Measurements from ENCODE around the gene ST6GALNAC2.

Gene ST6GALNAC2

GRCh38 chr17:76554131-76554530 lies 31.5 kb downstream of the ST6GALNAC2 start:
- Histone ChIP-seq H3K4me3 (ENCODE audit: low read length) (no peak overlapping the region), H3K4me2 (ENCODE audit: low read length) (no peak overlapping the region)

GRCh38 chr17:76553178-76553908 lies 32.3 kb downstream of the ST6GALNAC2 start:
- Histone ChIP-seq H3K4me1 (ENCODE audit: control insufficient read depth, low read length) (peaks cover 12% of the 10 kb centered on the region), H3K9me3 (ENCODE audit: control insufficient read depth, insufficient read depth, low read length) (no peaks in the 10 kb centered on the region), H3K27me3 (ENCODE audit: control insufficient read depth, low read length) (0 out of 2 replicates have a peak, but pooled peaks cover 2% of the 10 kb centered on the region), H3K79me2 (ENCODE audit: control insufficient read depth, low read length) (peaks cover 19% of the 10 kb centered on the region), H3K36me3 (ENCODE audit: control insufficient read depth, low read length) (peaks cover 7% of the 10 kb centered on the region), H4K20me1 (ENCODE audit: control insufficient read depth, insufficient read depth, low read depth, low read length) (no peaks in the 10 kb centered on the region), H3K9me2 (replicated peaks; ENCODE audit: control insufficient read depth, low read length) (no peaks in the 10 kb centered on the region), H3K4me2 (ENCODE audit: low read length) (no peak overlapping the region), H3K4me3 (ENCODE audit: low read length) (no peak overlapping the region), H3K27ac (ENCODE audit: low read depth, low read length) (no peak overlapping the region), H3F3A (ENCODE audit: control insufficient read depth, insufficient read depth) (no peaks in the 10 kb centered on the region; the same call in 1 of the 2 replicates)
- TF ChIP-seq EZH2phosphoT487 (IDR thresholded peaks at IDR 0.05; ENCODE audit: borderline replicate concordance, low read length): no peak
- TF ChIP-seq, protein P1, sequence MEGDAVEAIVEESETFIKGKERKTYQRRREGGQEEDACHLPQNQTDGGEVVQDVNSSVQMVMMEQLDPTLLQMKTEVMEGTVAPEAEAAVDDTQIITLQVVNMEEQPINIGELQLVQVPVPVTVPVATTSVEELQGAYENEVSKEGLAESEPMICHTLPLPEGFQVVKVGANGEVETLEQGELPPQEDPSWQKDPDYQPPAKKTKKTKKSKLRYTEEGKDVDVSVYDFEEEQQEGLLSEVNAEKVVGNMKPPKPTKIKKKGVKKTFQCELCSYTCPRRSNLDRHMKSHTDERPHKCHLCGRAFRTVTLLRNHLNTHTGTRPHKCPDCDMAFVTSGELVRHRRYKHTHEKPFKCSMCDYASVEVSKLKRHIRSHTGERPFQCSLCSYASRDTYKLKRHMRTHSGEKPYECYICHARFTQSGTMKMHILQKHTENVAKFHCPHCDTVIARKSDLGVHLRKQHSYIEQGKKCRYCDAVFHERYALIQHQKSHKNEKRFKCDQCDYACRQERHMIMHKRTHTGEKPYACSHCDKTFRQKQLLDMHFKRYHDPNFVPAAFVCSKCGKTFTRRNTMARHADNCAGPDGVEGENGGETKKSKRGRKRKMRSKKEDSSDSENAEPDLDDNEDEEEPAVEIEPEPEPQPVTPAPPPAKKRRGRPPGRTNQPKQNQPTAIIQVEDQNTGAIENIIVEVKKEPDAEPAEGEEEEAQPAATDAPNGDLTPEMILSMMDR (IDR thresholded peaks at IDR 0.05; ENCODE audit: low read depth, low read length, poor library complexity, severe bottlenecking): no peak

More at GRCh38 chr17:76554131-76554530, 31.5 kb downstream of the ST6GALNAC2 start:
- Histone ChIP-seq H3K36me3 (ENCODE audit: control insufficient read depth, low read length) (peaks cover 15% of the 10 kb centered on the region), H3K27me3 (ENCODE audit: control insufficient read depth, low read length) (0 out of 2 replicates have a peak, but pooled peaks cover 2% of the 10 kb centered on the region), H3K79me2 (ENCODE audit: control insufficient read depth, low read length) (peaks cover 27% of the 10 kb centered on the region), H3F3A (ENCODE audit: control insufficient read depth, insufficient read depth) (no peaks in the 10 kb centered on the region; the same call in 1 of the 2 replicates), H3K27ac (ENCODE audit: low read depth, low read length) (no peak overlapping the region), H4K20me1 (ENCODE audit: control insufficient read depth, insufficient read depth, low read depth, low read length) (peaks cover 4% of the 10 kb centered on the region; the same call in 1 of the 2 replicates), H3K9me3 (ENCODE audit: control insufficient read depth, insufficient read depth, low read length) (no peaks in the 10 kb centered on the region), H3K4me1 (ENCODE audit: control insufficient read depth, low read length) (peaks cover 17% of the 10 kb centered on the region), H3K9me2 (replicated peaks; ENCODE audit: control insufficient read depth, low read length) (no peaks in the 10 kb centered on the region)
- TF ChIP-seq, protein P1 (IDR thresholded peaks at IDR 0.05; ENCODE audit: low read depth, low read length, poor library complexity, severe bottlenecking): no peak
- no peak for TF ChIP-seq EZH2phosphoT487 (IDR thresholded peaks at IDR 0.05; ENCODE audit: borderline replicate concordance, low read length)

DNA sequence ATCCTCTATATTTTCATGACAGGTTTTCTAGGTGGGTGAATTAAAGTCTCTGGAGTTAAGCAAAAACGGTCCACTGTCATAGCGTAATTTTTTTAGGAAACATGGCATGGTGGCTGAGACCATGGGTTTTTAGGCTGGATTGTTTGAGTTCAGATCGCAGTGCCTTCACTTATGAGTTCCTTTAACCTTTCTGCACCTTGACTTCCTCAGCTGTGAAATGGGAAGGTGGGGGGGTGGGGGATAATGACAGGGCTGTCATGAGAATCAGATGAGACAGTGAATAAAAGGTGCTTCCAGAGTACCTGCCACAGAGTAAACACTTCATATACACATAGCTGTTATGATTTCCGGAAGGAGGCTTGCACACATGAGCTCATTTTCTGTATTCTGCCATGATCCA lies 34.0 kb downstream of the ST6GALNAC2 start:
- no peak for TF ChIP-seq EZH2phosphoT487 (IDR thresholded peaks at IDR 0.05; ENCODE audit: borderline replicate concordance, low read length)
- TF ChIP-seq, protein P1 (IDR thresholded peaks at IDR 0.05; ENCODE audit: low read depth, low read length, poor library complexity, severe bottlenecking): no peak
- H3K4me2 ChIP-seq (ENCODE audit: low read length): no peak overlapping the region
- H3K79me2 ChIP-seq (ENCODE audit: control insufficient read depth, low read length): peaks cover 3% of the 10 kb centered on the region
- 0 out of 2 replicates have a peak, but pooled peaks cover 2% of the 10 kb centered on the region for H3K27me3 ChIP-seq (ENCODE audit: control insufficient read depth, low read length)
- no peaks in the 10 kb centered on the region; the same call in 1 of the 2 replicates for H3F3A ChIP-seq (ENCODE audit: control insufficient read depth, insufficient read depth)
- no peaks in the 10 kb centered on the region for H3K9me2 ChIP-seq (replicated peaks; ENCODE audit: control insufficient read depth, low read length)
- no peaks in the 10 kb centered on the region for H3K9me3 ChIP-seq (ENCODE audit: control insufficient read depth, insufficient read depth, low read length)
- no peak overlapping the region for H3K27ac ChIP-seq (ENCODE audit: low read depth, low read length)
- H3K4me1 ChIP-seq (ENCODE audit: control insufficient read depth, low read length): peaks cover 20% of the 10 kb centered on the region
- no peaks in the 10 kb centered on the region for H3K36me3 ChIP-seq (ENCODE audit: control insufficient read depth, low read length)
- H3K4me3 ChIP-seq (ENCODE audit: low read length): no peak overlapping the region
- H4K20me1 ChIP-seq (ENCODE audit: control insufficient read depth, insufficient read depth, low read depth, low read length): no peaks in the 10 kb centered on the region
